Subcutaneous adipose tissue (tissue), 4 donors: ENCODE data around the gene FAM228B. TPM values are rescaled to one million over a fixed set of nuclear protein-coding genes. Genes with fewer than 3 reads are reported as not detected.

Experiments used
- CTCF ChIP-seq: fragments of 450-650 bp; IDR thresholded peaks from one replicate; pipeline ENCODE4 v1.5.1; 2016; ENCODE audit warnings: low read depth, mild to moderate bottlenecking, control low read depth, antibody characterized with exemption, moderate library complexity
- total RNA-seq, 4 donors: library from RNA; depleted of rRNA; stranded (reverse); fragments of >200 nt; gene quantifications; one replicate each; pipeline ENCODE4 v1.1.0, GENCODE V29; 2016

The FAM228B gene
- total RNA-seq, 4 donors from 2014 or later, result 27.1 to 43.0 (median 37.1) TPM

- TF ChIP-seq CTCF, result no peak
Measured at GRCh38 chr2:24152413-24153197, 29.3 kb downstream of the FAM228B start.

GRCh38 chr2:24153478-24153877 lies 30.2 kb downstream of the FAM228B start:
- no peak for TF ChIP-seq CTCF

- TF ChIP-seq CTCF, result no peak
Measured at GRCh38 chr2:24158131-24158530, 34.9 kb downstream of the FAM228B start.

GRCh38 chr2:24159708-24160107 lies 36.4 kb downstream of the FAM228B start:
- no peak for TF ChIP-seq CTCF

- no peak for TF ChIP-seq CTCF
Measured at GRCh38 chr2:24160761-24161160, 37.5 kb downstream of the FAM228B start.

- no peak for TF ChIP-seq CTCF
Measured at GRCh38 chr2:24162494-24162893, 39.2 kb downstream of the FAM228B start.

- no peak for TF ChIP-seq CTCF
Measured at GRCh38 chr2:24163186-24163585, 39.9 kb downstream of the FAM228B start.
